HCT116 (cell line): ENCODE measurements around the gene GABRE. TPM values are rescaled to one million over a fixed set of nuclear protein-coding genes. Genes with fewer than 3 reads are reported as not detected.

Experiments used
- ATAC-seq: fragments of 200-7000 bp; cut with Tn5 transposase; 2 replicates; pipeline ENCODE4 v1.9.1; 2020; ENCODE audit warnings: mild to moderate bottlenecking, moderate library complexity
- BruUV-seq: library from RNA; stranded (reverse); fragments of 400-500 nt; replicated peaks from 2 replicates; lab custom pipeline; 2021; lab: Mats Ljungman, UMichigan
- CTCF ChIA-PET: fragments of 300-600 bp; sonication (Branson Sonifier 250); formaldehyde crosslinking; loops from one replicate; lab custom pipeline; 2021; ENCODE audit warnings: antibody characterized with exemption; lab: Charles Lee
- POLR2A ChIA-PET: fragments of 300-600, 350-600 bp; sonication (Branson Sonifier 250); formaldehyde crosslinking; loops from one replicate; lab custom pipeline; 2021; ENCODE audit warnings: antibody characterized with exemption; lab: Charles Lee
- RAD21 ChIA-PET, 2 experiments: fragments of 300-600 bp; sonication (Branson Sonifier 250); formaldehyde crosslinking; loops; one replicate each; lab custom pipeline; 2023; ENCODE audit warnings: low total read pairs in 2 of 2; ENCODE audit not compliant: uncharacterized antibody in 2 of 2, unreplicated experiment in 2 of 2, low non-redundant PET in 1 of 2; lab: Charles Lee
- DNase-seq: peaks from one replicate; pipeline ENCODE4 v3.0.0-alpha.2; 2010; ENCODE audit warnings: low read depth, low spot score
- H2AFZ ChIP-seq: fragments of 200-600 bp; shearing (Covaris generic), sonication (generic); 2 replicates; pipeline ENCODE4 v1.6.1; 2017; ENCODE audit warnings: low read depth, mixed run types, mixed read lengths, antibody characterized with exemption, low read length; ENCODE audit not compliant: poor library complexity, severe bottlenecking
- H3K27ac ChIP-seq: 2 replicates; pipeline ENCODE4 v1.5.1; 2012; ENCODE audit warnings: low read depth, low read length
- H3K27me3 ChIP-seq: fragments of 200-600 bp; sonication (generic); 2 replicates; pipeline ENCODE4 v1.6.1; 2016; ENCODE audit warnings: mixed run types, low read length, mixed read lengths; ENCODE audit not compliant: insufficient read depth
- H3K36me3 ChIP-seq, 2 experiments: fragments of 200-500 bp in 1 of 2; fragments of 200-600 bp in 1 of 2; sonication (Bioruptor generic) in 1 of 2; sonication (generic) in 1 of 2; 2 replicates each; pipeline versions ENCODE4 v1.5.1 to v1.6.1; 2014 to 2016; ENCODE audit warnings: low read length in 2 of 2, inconsistent platforms in 1 of 2, mixed read lengths in 1 of 2, mixed run types in 1 of 2; ENCODE audit not compliant: insufficient read depth in 2 of 2, control insufficient read depth in 1 of 2
- H3K4me1 ChIP-seq, 2 experiments: fragments of 200-600 bp in 1 of 2; sonication (generic) in 1 of 2; 2 replicates each; pipeline versions ENCODE4 v1.5.1 to v1.6.1; 2012 to 2017; ENCODE audit warnings: low read length in 2 of 2, inconsistent platforms in 1 of 2, mild to moderate bottlenecking in 1 of 2, mixed read lengths in 1 of 2, mixed run types in 1 of 2, moderate library complexity in 1 of 2; ENCODE audit not compliant: insufficient read depth in 2 of 2, control insufficient read depth in 1 of 2
- H3K4me2 ChIP-seq: fragments of 200-600 bp; sonication (generic); 2 replicates; pipeline ENCODE4 v1.6.1; 2017; ENCODE audit warnings: mixed run types, low read length, mixed read lengths
- H3K4me3 ChIP-seq, 2 experiments: fragments of 200-600 bp in 1 of 2; sonication (generic) in 1 of 2; replicated peaks in 1 of 2; 2 replicates each; pipeline ENCODE4 v1.5.1; 2011 to 2016; ENCODE audit warnings: low read length in 2 of 2, control low read depth in 1 of 2, low read depth in 1 of 2, mild to moderate bottlenecking in 1 of 2, mixed read lengths in 1 of 2, mixed run types in 1 of 2
- H3K79me2 ChIP-seq: fragments of 200-600 bp; sonication (generic); 2 replicates; pipeline ENCODE4 v1.6.1; 2017; ENCODE audit warnings: mild to moderate bottlenecking, mixed run types, low read length, moderate library complexity, mixed read lengths; ENCODE audit not compliant: insufficient read depth
- H3K9ac ChIP-seq: fragments of 200-600 bp; sonication (generic); 2 replicates; pipeline ENCODE4 v1.6.1; 2016; ENCODE audit warnings: low read length, mixed read lengths
- H3K9me2 ChIP-seq: fragments of 200-600 bp; sonication (generic), shearing (Covaris generic); 2 replicates; pipeline ENCODE4 v1.6.1; 2017; ENCODE audit warnings: mixed run types, mild to moderate bottlenecking, moderate library complexity; ENCODE audit not compliant: insufficient read depth
- H3K9me3 ChIP-seq, 2 experiments: fragments of 200-500 bp in 1 of 2; fragments of 200-600 bp in 1 of 2; sonication (Bioruptor generic) in 1 of 2; sonication (generic) in 1 of 2; 2 replicates each; pipeline ENCODE4 v1.6.1; 2014 to 2017; ENCODE audit warnings: low read length in 2 of 2, mixed read lengths in 2 of 2, inconsistent platforms in 1 of 2, low read depth in 1 of 2, mild to moderate bottlenecking in 1 of 2, mixed run types in 1 of 2, moderate library complexity in 1 of 2; ENCODE audit not compliant: control insufficient read depth in 1 of 2, insufficient read depth in 1 of 2
- H4K20me1 ChIP-seq: fragments of 200-600 bp; sonication (generic), shearing (Covaris generic); 2 replicates; pipeline ENCODE4 v1.6.1; 2017; ENCODE audit warnings: mixed run types, mild to moderate bottlenecking, moderate library complexity; ENCODE audit not compliant: insufficient read depth
- CEBPB ChIP-seq: IDR thresholded peaks from 2 replicates; pipeline ENCODE4 v1.6.1; 2012; ENCODE audit warnings: low read depth
- EGR1 ChIP-seq: IDR thresholded peaks from 2 replicates; pipeline ENCODE4 v1.6.1; 2012; ENCODE audit warnings: low read depth
- ELF1 ChIP-seq: IDR thresholded peaks from 2 replicates; pipeline ENCODE4 v1.6.1; 2012; ENCODE audit warnings: low read depth, borderline replicate concordance
- EZH2 ChIP-seq: fragments of 200-600 bp; sonication (generic); IDR thresholded peaks from 2 replicates; pipeline ENCODE4 v1.6.1; 2017; ENCODE audit warnings: antibody characterized with exemption, mixed run types
- FOSL1 ChIP-seq: IDR thresholded peaks from 2 replicates; pipeline ENCODE4 v1.6.1; 2012; ENCODE audit warnings: low read depth
- JUND ChIP-seq: IDR thresholded peaks from 2 replicates; pipeline ENCODE4 v1.6.1; 2012
- POLR2A ChIP-seq: IDR thresholded peaks from 2 replicates; pipeline ENCODE4 v1.7.0; 2011; ENCODE audit warnings: borderline replicate concordance; ENCODE audit not compliant: insufficient read depth, insufficient read length; ENCODE audit errors: extremely low read depth
- POLR2AphosphoS5 ChIP-seq: IDR thresholded peaks from 2 replicates; pipeline ENCODE4 v1.6.1; 2011; ENCODE audit warnings: mild to moderate bottlenecking, low read depth, low read length, moderate library complexity
- REST ChIP-seq: IDR thresholded peaks from 2 replicates; pipeline ENCODE4 v1.6.1; 2012; ENCODE audit warnings: low read depth
- TCF7L2 ChIP-seq: IDR thresholded peaks from 2 replicates; pipeline ENCODE4 v1.7.0; 2011; ENCODE audit warnings: borderline replicate concordance, inconsistent platforms; ENCODE audit not compliant: insufficient read depth, insufficient read length; ENCODE audit errors: extremely low read depth
- ZFX ChIP-seq: fragments of 450-650 bp; IDR thresholded peaks from 2 replicates; pipeline ENCODE4 v1.6.1; 2017
- ZNF274 ChIP-seq: fragments of 200-500 bp; sonication (Bioruptor generic); IDR thresholded peaks from 2 replicates; pipeline ENCODE4 v1.6.1; 2014; ENCODE audit warnings: mild to moderate bottlenecking, low read depth, low read length, inconsistent platforms
- intact Hi-C: fragments of 100-400 bp; cut with micrococcal nuclease; formaldehyde crosslinking; loops from 2 replicates; pipeline ENCODE4 v1.10.0; 2022
- total RNA-seq: library from RNA; stranded (reverse); gene quantifications from one replicate; pipeline ENCODE4 v1.2.1, GENCODE V29; 2021; ENCODE audit not compliant: unreplicated experiment
- TF ChIP-seq, protein P1 (sequence below): IDR thresholded peaks from 2 replicates; pipeline ENCODE4 v1.6.1; 2011; ENCODE audit warnings: mild to moderate bottlenecking, low read length, moderate library complexity; ENCODE audit not compliant: insufficient replicate concordance; ENCODE audit errors: extremely low read depth

Gene GABRE
- total RNA-seq, 1 experiment from 2014 or later = 3.9 TPM

GRCh38 chrX:151970027-151970426 is 4.4 kb downstream of the GABRE start (continued):
- no peak for TF ChIP-seq REST
- TF ChIP-seq FOSL1 = no peak
- TF ChIP-seq EZH2 = no peak
- TF ChIP-seq POLR2A = no peak

DNA sequence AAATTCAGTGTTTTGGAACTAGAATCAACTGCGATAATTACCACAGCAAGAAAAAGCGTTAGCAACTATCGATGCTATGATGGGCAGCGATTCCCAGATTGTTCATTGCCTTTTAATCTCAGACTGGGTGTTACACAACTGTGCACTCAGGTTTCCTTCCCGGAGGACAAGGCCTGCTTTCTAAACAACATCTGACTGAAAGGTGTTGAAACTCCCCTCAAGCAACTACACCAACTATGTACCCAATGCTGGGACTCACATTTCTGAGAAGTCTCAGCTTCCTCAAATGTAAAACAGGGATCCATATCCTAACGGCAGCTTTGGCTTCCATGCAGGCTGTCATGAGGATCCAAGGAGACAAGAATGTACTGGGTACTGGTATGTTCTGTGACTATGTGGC is 8.2 kb downstream of the GABRE start:
- BruUV-seq = no TSS peak
- Histone ChIP-seq H3K27ac (no peak overlapping the region), H3K4me2 (no peak overlapping the region), H3K27me3 (no peaks in the 10 kb centered on the region), H3K9ac (no peak overlapping the region), H3K79me2 (no peaks in the 10 kb centered on the region), H3K4me1 (peaks cover 8 to 10% of the 10 kb centered on the region in 2 experiments; a peak in 3 of 4 replicates), H4K20me1 (no peaks in the 10 kb centered on the region), H3K9me2 (no peaks in the 10 kb centered on the region), H3K4me3 (no peak overlapping the region), H3K36me3 (no peaks in the 10 kb centered on the region), H3K9me3 (no peaks in the 10 kb centered on the region), H2AFZ (no peak overlapping the region)
- ChIA-PET RAD21 (no interaction called here), POLR2A (no interaction called here), CTCF (no interaction called here)
- intact Hi-C loops = no loop called here
- TF ChIP-seq ZFX (no peak), JUND (no peak), ELF1 (no peak), CEBPB (no peak), POLR2AphosphoS5 (no peak), TCF7L2 (no peak), ZNF274 (no peak), EZH2 (no peak), EGR1 (no peak), REST (no peak)
- TF ChIP-seq, protein P1, sequence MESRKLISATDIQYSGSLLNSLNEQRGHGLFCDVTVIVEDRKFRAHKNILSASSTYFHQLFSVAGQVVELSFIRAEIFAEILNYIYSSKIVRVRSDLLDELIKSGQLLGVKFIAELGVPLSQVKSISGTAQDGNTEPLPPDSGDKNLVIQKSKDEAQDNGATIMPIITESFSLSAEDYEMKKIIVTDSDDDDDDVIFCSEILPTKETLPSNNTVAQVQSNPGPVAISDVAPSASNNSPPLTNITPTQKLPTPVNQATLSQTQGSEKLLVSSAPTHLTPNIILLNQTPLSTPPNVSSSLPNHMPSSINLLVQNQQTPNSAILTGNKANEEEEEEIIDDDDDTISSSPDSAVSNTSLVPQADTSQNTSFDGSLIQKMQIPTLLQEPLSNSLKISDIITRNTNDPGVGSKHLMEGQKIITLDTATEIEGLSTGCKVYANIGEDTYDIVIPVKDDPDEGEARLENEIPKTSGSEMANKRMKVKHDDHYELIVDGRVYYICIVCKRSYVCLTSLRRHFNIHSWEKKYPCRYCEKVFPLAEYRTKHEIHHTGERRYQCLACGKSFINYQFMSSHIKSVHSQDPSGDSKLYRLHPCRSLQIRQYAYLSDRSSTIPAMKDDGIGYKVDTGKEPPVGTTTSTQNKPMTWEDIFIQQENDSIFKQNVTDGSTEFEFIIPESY = no peak
- ATAC-seq (no peak), DNase-seq (no peak)
